Astrocyte (in vitro differentiated cells and primary cell): ENCODE measurements around the gene ICA1.

Experiments
- CTCF ChIP-seq: IDR thresholded peaks from 2 replicates; pipeline ENCODE4 v1.5.1; 2011; ENCODE audit warnings: low read depth, mild to moderate bottlenecking, inconsistent platforms, low read length, moderate library complexity; ENCODE audit not compliant: insufficient read depth
- EZH2 ChIP-seq: IDR thresholded peaks from 2 replicates; pipeline ENCODE4 v1.6.1; 2012; ENCODE audit warnings: mild to moderate bottlenecking, low read length, inconsistent platforms; ENCODE audit not compliant: insufficient read depth

GRCh38 chr7:8111282-8111960 lies 150.5 kb downstream of the ICA1 start:
- no peak for TF ChIP-seq EZH2
- no peak for TF ChIP-seq CTCF
